Measurements from ENCODE around the gene KCNH2. TPM values are rescaled to one million over a fixed set of nuclear protein-coding genes. Genes with fewer than 3 reads are reported as not detected.
A peak's percentile ranks its signal among the peaks of the same experiment; 100 is the strongest.

Gene KCNH2
- total RNA-seq, 1 experiment from 2014 or later = 0.80 TPM

- no peak for DNase-seq (ENCODE audit: low read depth)
Measured at GRCh38 chr7:150909200-150909995, 68.7 kb downstream of the KCNH2 start.

- DNase-seq (ENCODE audit: low read depth) = no peak
Measured at GRCh38 chr7:150908173-150908572, 69.9 kb downstream of the KCNH2 start.

GRCh38 chr7:150904011-150904909, 73.9 kb downstream of the KCNH2 start:
- no peak for DNase-seq (ENCODE audit: low read depth)

- peak; percentile 91 for DNase-seq (ENCODE audit: low read depth)
Measured at GRCh38 chr7:150903606-150904005, 74.5 kb downstream of the KCNH2 start.

- no peak for DNase-seq (ENCODE audit: low read depth)
Measured at GRCh38 chr7:150902078-150903033, 75.8 kb downstream of the KCNH2 start.

- DNase-seq (ENCODE audit: low read depth) = peak; percentile 51
Measured at GRCh38 chr7:150901160-150902035, 76.7 kb downstream of the KCNH2 start.

GRCh38 chr7:150900675-150901074, 77.4 kb downstream of the KCNH2 start:
- no peak for DNase-seq (ENCODE audit: low read depth)

GRCh38 chr7:150898475-150899011, 79.6 kb downstream of the KCNH2 start:
- peak; percentile 88 for DNase-seq (ENCODE audit: low read depth)

- peak; percentile 42 for DNase-seq (ENCODE audit: low read depth)
Measured at GRCh38 chr7:150897502-150898474, 80.3 kb downstream of the KCNH2 start.

GRCh38 chr7:150896562-150897209, 81.4 kb downstream of the KCNH2 start:
- DNase-seq (ENCODE audit: low read depth) = no peak

- DNase-seq (ENCODE audit: low read depth) = no peak
Measured at GRCh38 chr7:150895809-150896208, 82.3 kb downstream of the KCNH2 start.

Other genes with a start within 250 kb of the KCNH2 start
- gene GIMAP5, start 240.9 kb downstream of the KCNH2 start, total RNA-seq (2014; rRNA removed; shearing (Covaris generic)) = 0.24 and 2.7 TPM in 2 replicates
- 3.3 TPM in 1 of 2 replicates, not detected in the other for gene TMEM176B, start 178.0 kb downstream of the KCNH2 start, total RNA-seq (2014; rRNA removed; shearing (Covaris generic))
- 0.33 and 2.6 TPM in 2 replicates for gene TMEM176A, start 177.6 kb downstream of the KCNH2 start, total RNA-seq (2014; rRNA removed; shearing (Covaris generic))
- 0.17 and 0.36 TPM in 2 replicates for gene AOC1, start 125.8 kb downstream of the KCNH2 start, total RNA-seq (2014; rRNA removed; shearing (Covaris generic))
- gene NOS3, start 12.7 kb upstream of the KCNH2 start, total RNA-seq (2014; rRNA removed; shearing (Covaris generic)) = 0.39 and 0.46 TPM in 2 replicates
- gene ATG9B, start 46.2 kb upstream of the KCNH2 start, total RNA-seq (2014; rRNA removed; shearing (Covaris generic)) = not detected in 2 replicates
- gene ABCB8, start 50.1 kb upstream of the KCNH2 start, total RNA-seq (2014; rRNA removed; shearing (Covaris generic)) = 44.2 and 49.1 TPM in 2 replicates
- 0.12 and 1.5 TPM in 2 replicates for gene ASIC3, start 70.2 kb upstream of the KCNH2 start, total RNA-seq (2014; rRNA removed; shearing (Covaris generic))
- gene CDK5, start 79.6 kb upstream of the KCNH2 start, total RNA-seq (2014; rRNA removed; shearing (Covaris generic)) = 56.6 and 63.8 TPM in 2 replicates
- gene SLC4A2, start 81.3 kb upstream of the KCNH2 start, total RNA-seq (2014; rRNA removed; shearing (Covaris generic)) = 157 and 195 TPM in 2 replicates
- 93.8 and 111 TPM in 2 replicates for gene FASTK, start 102.5 kb upstream of the KCNH2 start, total RNA-seq (2014; rRNA removed; shearing (Covaris generic))
- gene TMUB1, start 105.2 kb upstream of the KCNH2 start, total RNA-seq (2014; rRNA removed; shearing (Covaris generic)) = 51.2 and 61.3 TPM in 2 replicates
- 41.6 and 72.6 TPM in 2 replicates for gene AGAP3, start 108.2 kb upstream of the KCNH2 start, total RNA-seq (2014; rRNA removed; shearing (Covaris generic))
- not detected in 2 replicates for gene GBX1, start 189.4 kb upstream of the KCNH2 start, total RNA-seq (2014; rRNA removed; shearing (Covaris generic))
- gene ASB10, start 208.9 kb upstream of the KCNH2 start, total RNA-seq (2014; rRNA removed; shearing (Covaris generic)) = not detected in 2 replicates
- not detected in 2 replicates for gene H2BK1, start 232.2 kb upstream of the KCNH2 start, total RNA-seq (2014; rRNA removed; shearing (Covaris generic))
- 116 and 126 TPM in 2 replicates for gene ABCF2, start 248.9 kb upstream of the KCNH2 start, total RNA-seq (2014; rRNA removed; shearing (Covaris generic))